Small intestine (tissue), 7 donors: ENCODE data around the gene TRANK1. TPM values are rescaled to one million over a fixed set of nuclear protein-coding genes. Genes with fewer than 3 reads are reported as not detected.
"Not testable (repeated sequence)": the region's sequence is repeated elsewhere in the genome, so short reads cannot be mapped to it uniquely, and the experiment has no call there.

Source experiments
- DNase-seq, 2 donors: peaks; one replicate each; pipeline versions ENCODE4 v3.0.0 to v3.0.0-alpha.2; 2013
- FAIRE-seq: peaks from 2 replicates; lab custom pipeline; 2012; peaks lifted over from hg19 to GRCh38; lab: Jason Lieb, UNC
- H3K27ac ChIP-seq, 3 donors: one replicate each; pipeline ENCODE4 v1.5.1; 2013; ENCODE audit warnings: low read length in 2 of 3, mild to moderate bottlenecking in 2 of 3, control low read depth in 1 of 3, inconsistent platforms in 1 of 3, low read depth in 1 of 3, moderate library complexity in 1 of 3
- H3K27me3 ChIP-seq, 3 donors: one replicate each; pipeline ENCODE4 v1.6.1; 2013; ENCODE audit warnings: low read length in 3 of 3, inconsistent platforms in 1 of 3; ENCODE audit not compliant: control insufficient read depth in 3 of 3, insufficient read depth in 3 of 3
- H3K36me3 ChIP-seq, 3 donors: one replicate each; pipeline ENCODE4 v1.6.1; 2013; ENCODE audit warnings: low read length in 3 of 3, inconsistent platforms in 1 of 3, low read depth in 1 of 3, mild to moderate bottlenecking in 1 of 3, moderate library complexity in 1 of 3; ENCODE audit not compliant: control insufficient read depth in 3 of 3, insufficient read depth in 2 of 3
- H3K4me1 ChIP-seq, 3 donors: one replicate each; pipeline ENCODE4 v1.6.1; 2013; ENCODE audit warnings: low read length in 2 of 3, inconsistent platforms in 1 of 3, low read depth in 1 of 3, mild to moderate bottlenecking in 1 of 3, moderate library complexity in 1 of 3; ENCODE audit not compliant: control insufficient read depth in 3 of 3, insufficient read depth in 2 of 3
- H3K4me3 ChIP-seq, 3 donors: one replicate each; pipeline ENCODE4 v1.5.1; 2013; ENCODE audit warnings: low read length in 3 of 3, control low read depth in 1 of 3, inconsistent platforms in 1 of 3, low read depth in 1 of 3, mild to moderate bottlenecking in 1 of 3, moderate library complexity in 1 of 3
- H3K9me3 ChIP-seq, 2 donors: one replicate each; pipeline ENCODE4 v1.6.1; 2013; ENCODE audit warnings: low read depth in 1 of 2, low read length in 1 of 2; ENCODE audit not compliant: control insufficient read depth in 2 of 2, insufficient read depth in 1 of 2
- WGBS, 3 donors: extraction: QIAGEN DNeasy Blood & Tissue Kit; methylation state at CpG; one replicate each; pipeline ENCODE4 v1.1.7; 2013; 5-methylcytosine and 5-hydroxymethylcytosine counted together
- polyA plus RNA-seq, 4 donors: library from polyadenylated mRNA; stranded (reverse) in 3 of 4; unstranded in 1 of 4; fragments of 200-250 nt in 3 of 4; fragments of 120-200 nt in 1 of 4; gene quantifications; one replicate each; pipeline versions ENCODE4 v1.2.1 to v1.2.3, GENCODE V29; 2013
- donor health status: healthy with polysubstance abuse.
- donor health status: control.
- donor health status: control.
- donor health status: Bipolar disorder and iron deficiency.
- donor health status: healthy.

Gene TRANK1
- polyA plus RNA-seq, 4 donors = 7.1 to 23.5 (median 14.0) TPM

GRCh38 chr3:36947814-36948213, 3.0 kb upstream of the TRANK1 start:
- not testable (repeated sequence) for FAIRE-seq, DNase-seq
- 88 to 95% (median 95%) methylated on average over 5 of the region's 5 CpGs for WGBS, 3 donors

GRCh38 chr3:36945333-36945980, 603 bp upstream of the TRANK1 start:
- Histone ChIP-seq H3K4me1 (peaks cover 0 to 5% (median 3%) of the 10 kb centered on the region in 3 donors), H3K27ac (no peak overlapping the region), H3K4me3 (peak overlapping the region in 2 of 3 donors; percentile 65 to 79), H3K27me3 (peaks cover 0 to 21% (median 0%) of the 10 kb centered on the region in 3 donors), H3K9me3 (peaks cover 0 to 10% of the 10 kb centered on the region in 2 donors), H3K36me3 (no peaks in the 10 kb centered on the region)
- FAIRE-seq = no peak
- no peak for DNase-seq
- WGBS, 3 donors = 85 to 90% (median 85%) methylated on average over 28 of the region's 28 CpGs

More at GRCh38 chr3:36947814-36948213, 3.0 kb upstream of the TRANK1 start:
- H3K27ac ChIP-seq, H3K4me1 ChIP-seq, H3K9me3 ChIP-seq, H3K36me3 ChIP-seq, H3K4me3 ChIP-seq: not testable (repeated sequence)
- peaks cover 0 to 20% (median 0%) of the 10 kb centered on the region in 3 donors for H3K27me3 ChIP-seq

GRCh38 chr3:36944012-36944640, 728 bp downstream of the TRANK1 start:
- H3K27me3 ChIP-seq = peaks cover 0 to 21% (median 0%) of the 10 kb centered on the region in 3 donors
- peak overlapping the region in 2 of 3 donors; percentile 47 to 78 for H3K27ac ChIP-seq
- WGBS, 3 donors = 1 to 2% (median 1%) methylated on average over 35 to 56 of the region's 56 CpGs
- DNase-seq = peak; percentile 49 to 75
- peak overlapping the region; percentile 65 to 79 (median 72) for H3K4me3 ChIP-seq
- peaks cover 0 to 5% (median 3%) of the 10 kb centered on the region in 3 donors for H3K4me1 ChIP-seq
- H3K36me3 ChIP-seq = no peaks in the 10 kb centered on the region
- no peak for FAIRE-seq
- H3K9me3 ChIP-seq = peaks cover 0 to 10% of the 10 kb centered on the region in 2 donors

GRCh38 chr3:36943601-36944000, 1.3 kb downstream of the TRANK1 start:
- DNase-seq = no peak
- peaks cover 0 to 5% (median 3%) of the 10 kb centered on the region in 3 donors for H3K4me1 ChIP-seq
- H3K27me3 ChIP-seq = peaks cover 0 to 21% (median 0%) of the 10 kb centered on the region in 3 donors
- FAIRE-seq = no peak
- H3K9me3 ChIP-seq = peaks cover 0 to 10% of the 10 kb centered on the region in 2 donors
- no peaks in the 10 kb centered on the region for H3K36me3 ChIP-seq
- H3K27ac ChIP-seq = peak overlapping the region in 2 of 3 donors; percentile 47 to 78
- 28 to 54% (median 39%) methylated on average over 10 of the region's 10 CpGs for WGBS, 3 donors
- H3K4me3 ChIP-seq = peak overlapping the region; percentile 65 to 79 (median 72)

GRCh38 chr3:36942638-36943248, 2.1 kb downstream of the TRANK1 start:
- peaks cover 0 to 4% of the 10 kb centered on the region in 2 donors for H3K9me3 ChIP-seq
- 94 to 99% (median 98%) methylated on average over 21 of the region's 21 CpGs for WGBS, 3 donors
- no peak overlapping the region for H3K4me3 ChIP-seq
- FAIRE-seq (no peak), DNase-seq (peak in 1 of 2 donors; percentile 46)
- peaks cover 0 to 21% (median 0%) of the 10 kb centered on the region in 3 donors for H3K27me3 ChIP-seq
- peaks cover 0 to 5% (median 3%) of the 10 kb centered on the region in 3 donors for H3K4me1 ChIP-seq
- no peak overlapping the region for H3K27ac ChIP-seq
- no peaks in the 10 kb centered on the region for H3K36me3 ChIP-seq

- 72 to 89% (median 81%) methylated on average over 3 of the region's 3 CpGs for WGBS, 3 donors
- Histone ChIP-seq H3K27ac (peak overlapping the region in 1 of 3 donors; percentile 14), H3K36me3 (no peaks in the 10 kb centered on the region), H3K4me1 (peaks cover 0 to 5% (median 3%) of the 10 kb centered on the region in 3 donors), H3K4me3 (no peak overlapping the region), H3K9me3 (no peaks in the 10 kb centered on the region), H3K27me3 (peaks cover 0 to 21% (median 0%) of the 10 kb centered on the region in 3 donors)
- no peak for DNase-seq
- FAIRE-seq = no peak
Measured at GRCh38 chr3:36941658-36942057, 3.2 kb downstream of the TRANK1 start.

- Histone ChIP-seq H3K27me3 (peaks cover 0 to 21% (median 0%) of the 10 kb centered on the region in 3 donors), H3K4me1 (peaks cover 0 to 5% (median 3%) of the 10 kb centered on the region in 3 donors), H3K36me3 (no peaks in the 10 kb centered on the region), H3K27ac (no peak overlapping the region), H3K4me3 (no peak overlapping the region), H3K9me3 (no peaks in the 10 kb centered on the region)
- FAIRE-seq = no peak
- DNase-seq = no peak
- 85 to 87% (median 86%) methylated on average over 2 of the region's 2 CpGs for WGBS, 3 donors
Measured at GRCh38 chr3:36941162-36941561, 3.7 kb downstream of the TRANK1 start.

- Histone ChIP-seq H3K27me3 (no peaks in the 10 kb centered on the region), H3K4me1 (peaks cover 0 to 9% (median 0%) of the 10 kb centered on the region in 3 donors), H3K9me3 (peaks cover 0 to 3% of the 10 kb centered on the region in 2 donors), H3K36me3 (peaks cover 0 to 3% (median 0%) of the 10 kb centered on the region in 3 donors), H3K27ac (no peak overlapping the region), H3K4me3 (no peak overlapping the region)
- DNase-seq = no peak
- FAIRE-seq = no peak
- WGBS, 3 donors = 88 to 100% (median 91%) methylated on average over 1 of the region's 1 CpG
Measured at GRCh38 chr3:36937492-36937891, 7.4 kb downstream of the TRANK1 start.
